Fibroblast of peridontal ligament (primary cell): Measurements from ENCODE around the gene CLEC7A.

Experiments
- DNase-seq: peaks from one replicate; pipeline ENCODE4 v3.0.0-alpha.2; 2010; ENCODE audit errors: extremely low read depth

Gene CLEC7A

GRCh38 chr12:10094646-10095395 lies 35.2 kb downstream of the CLEC7A start:
- no peak for DNase-seq

GRCh38 chr12:10088955-10089900 lies 40.8 kb downstream of the CLEC7A start:
- no peak for DNase-seq

GRCh38 chr12:10088031-10088430 lies 42.0 kb downstream of the CLEC7A start:
- DNase-seq = no peak

- DNase-seq = no peak
Observed at GRCh38 chr12:10086387-10086786, 43.6 kb downstream of the CLEC7A start.

GRCh38 chr12:10084733-10085132 lies 45.3 kb downstream of the CLEC7A start:
- no peak for DNase-seq

GRCh38 chr12:10082117-10082874 lies 47.7 kb downstream of the CLEC7A start:
- no peak for DNase-seq

- DNase-seq = no peak
Observed at GRCh38 chr12:10075451-10075850, 54.5 kb downstream of the CLEC7A start.

- no peak for DNase-seq
Observed at GRCh38 chr12:10073261-10073660, 56.7 kb downstream of the CLEC7A start.

GRCh38 chr12:10072131-10072530 lies 57.9 kb downstream of the CLEC7A start:
- DNase-seq = no peak

GRCh38 chr12:10070380-10070779 lies 59.6 kb downstream of the CLEC7A start:
- no peak for DNase-seq

GRCh38 chr12:10069976-10070375 lies 60.0 kb downstream of the CLEC7A start:
- no peak for DNase-seq

GRCh38 chr12:10069099-10069498 lies 60.9 kb downstream of the CLEC7A start:
- no peak for DNase-seq

GRCh38 chr12:10068644-10069043 lies 61.4 kb downstream of the CLEC7A start:
- no peak for DNase-seq

GRCh38 chr12:10067942-10068341 lies 62.1 kb downstream of the CLEC7A start:
- no peak for DNase-seq

- DNase-seq = no peak
Observed at GRCh38 chr12:10067264-10067663, 62.7 kb downstream of the CLEC7A start.
